HG02884 (cell line): ENCODE results near the gene ANKRD44.

Experiments used
- ATAC-seq: cut with Tn5 transposase; IDR thresholded peaks from one replicate; pipeline ENCODE4 v1.9.1; 2021; ENCODE audit warnings: mild to moderate bottlenecking, moderate library complexity; ENCODE audit not compliant: unreplicated experiment

ANKRD44 gene

DNA sequence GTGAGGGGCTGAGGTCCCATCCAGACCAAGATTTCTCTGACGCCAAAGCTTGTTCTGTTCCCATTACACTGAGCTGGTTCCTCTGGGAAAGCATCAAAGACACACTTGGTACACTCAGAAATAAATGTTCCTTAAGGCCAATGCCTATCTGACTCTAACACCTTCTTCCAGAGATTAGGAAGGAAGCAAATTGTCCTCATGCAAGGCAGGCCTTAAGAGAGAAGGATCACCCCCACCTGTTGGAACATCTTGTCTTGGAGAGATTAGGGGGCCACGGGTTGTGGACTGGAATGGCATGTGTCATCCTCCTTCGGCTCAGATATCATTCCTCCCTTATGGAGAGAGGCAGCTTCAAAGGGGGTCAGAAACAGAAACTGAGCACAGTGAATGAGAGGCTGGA, 100.2 kb downstream of the ANKRD44 start:
- ATAC-seq: no peak

- peak; percentile 39 for ATAC-seq
These were observed 100.7 kb downstream of the ANKRD44 start for GRCh38 chr2:197209742-197210408.

DNA sequence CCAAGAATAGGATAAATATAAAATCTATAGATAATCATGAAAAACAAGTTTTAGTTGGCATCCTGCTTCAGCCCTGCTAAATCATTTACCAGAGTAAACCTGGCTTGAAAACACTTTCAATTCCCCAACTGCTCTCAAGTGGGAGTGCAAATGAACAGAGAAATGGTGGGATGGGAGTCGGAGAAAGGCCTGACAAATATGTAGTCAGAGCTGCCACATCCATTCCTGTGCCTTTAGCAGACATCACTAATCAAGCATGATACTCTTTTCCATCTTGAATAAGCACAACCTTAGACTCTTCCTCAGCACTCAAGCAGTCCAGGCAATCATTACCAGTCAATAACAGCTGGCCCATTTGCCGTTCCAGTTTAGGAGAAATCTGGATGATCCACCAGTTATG, 101.3 kb downstream of the ANKRD44 start:
- ATAC-seq: no peak

GRCh38 chr2:197208841-197209240, 101.7 kb downstream of the ANKRD44 start:
- ATAC-seq: no peak

DNA sequence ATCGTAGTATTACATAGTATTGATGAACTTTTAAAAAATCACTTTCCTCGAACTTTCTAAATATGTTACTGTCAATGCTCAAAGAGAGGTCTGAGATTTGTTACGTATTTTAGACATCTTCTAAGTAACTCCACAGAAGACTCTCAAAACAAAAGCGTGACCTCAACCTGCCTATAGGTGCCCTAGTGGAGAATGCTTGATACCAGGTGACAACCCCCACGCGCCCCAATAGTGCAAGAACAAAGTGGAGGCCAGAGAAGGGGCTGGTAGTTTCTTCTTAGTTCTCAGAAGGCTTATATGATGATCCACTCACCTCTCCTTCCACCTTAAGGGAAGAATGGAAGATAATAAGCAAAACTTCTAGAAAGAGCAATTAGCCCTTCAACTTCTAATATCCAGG, 102.6 kb downstream of the ANKRD44 start:
- no peak for ATAC-seq

- ATAC-seq: no peak
These were observed 103.0 kb downstream of the ANKRD44 start for GRCh38 chr2:197207598-197207997.

- ATAC-seq: no peak
These were observed 103.5 kb downstream of the ANKRD44 start for GRCh38 chr2:197207106-197207505.

DNA sequence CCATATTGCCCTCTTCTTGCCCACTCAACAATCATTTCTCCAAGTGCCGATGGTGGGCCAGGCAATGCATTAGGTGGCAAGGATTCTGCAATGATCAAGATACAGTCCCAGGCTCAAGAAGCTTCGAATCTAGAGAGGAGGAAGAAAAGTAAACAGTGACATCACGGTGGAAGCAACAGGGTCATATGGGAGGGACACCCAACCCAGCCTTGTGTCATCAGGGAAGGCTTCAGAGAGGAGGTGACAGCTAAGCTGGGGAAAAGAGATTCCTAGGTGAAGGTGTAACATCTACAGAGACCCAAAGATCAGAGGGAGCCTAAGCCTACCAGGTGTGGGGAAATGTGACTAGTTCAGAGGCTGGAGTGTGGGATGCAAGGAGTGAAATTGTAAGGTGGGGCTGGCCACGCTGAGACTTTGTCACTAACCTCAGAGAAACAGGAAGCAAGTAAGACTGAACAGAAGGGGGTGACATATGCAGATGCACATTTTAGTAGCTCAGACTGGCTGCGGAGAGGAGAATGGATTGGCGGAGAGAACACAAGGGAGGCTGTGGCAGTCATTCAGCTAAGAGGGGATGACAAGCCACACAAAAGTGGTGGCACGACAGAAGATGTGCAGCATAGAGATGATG, 104.9 kb downstream of the ANKRD44 start:
- ATAC-seq: peak; percentile 65

GRCh38 chr2:197204519-197205250, 105.9 kb downstream of the ANKRD44 start:
- no peak for ATAC-seq

GRCh38 chr2:197201874-197202273, 108.7 kb downstream of the ANKRD44 start:
- ATAC-seq: no peak

DNA sequence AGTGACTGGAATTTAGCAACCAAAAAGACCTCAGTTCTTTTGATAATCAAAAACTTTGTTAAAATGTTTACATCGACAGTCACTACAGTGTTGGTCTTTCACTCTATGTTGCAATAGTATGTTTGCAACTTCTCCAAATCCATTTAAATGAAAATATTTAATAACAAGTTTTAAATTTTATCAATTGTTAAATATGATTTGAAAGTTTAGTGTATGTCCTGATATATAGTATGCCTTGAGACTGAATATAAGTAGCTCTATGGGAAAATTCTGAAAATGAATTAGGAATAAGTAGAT, 109.9 kb downstream of the ANKRD44 start:
- no peak for ATAC-seq

- ATAC-seq: no peak
These were observed 110.4 kb downstream of the ANKRD44 start for GRCh38 chr2:197200051-197200761.

DNA sequence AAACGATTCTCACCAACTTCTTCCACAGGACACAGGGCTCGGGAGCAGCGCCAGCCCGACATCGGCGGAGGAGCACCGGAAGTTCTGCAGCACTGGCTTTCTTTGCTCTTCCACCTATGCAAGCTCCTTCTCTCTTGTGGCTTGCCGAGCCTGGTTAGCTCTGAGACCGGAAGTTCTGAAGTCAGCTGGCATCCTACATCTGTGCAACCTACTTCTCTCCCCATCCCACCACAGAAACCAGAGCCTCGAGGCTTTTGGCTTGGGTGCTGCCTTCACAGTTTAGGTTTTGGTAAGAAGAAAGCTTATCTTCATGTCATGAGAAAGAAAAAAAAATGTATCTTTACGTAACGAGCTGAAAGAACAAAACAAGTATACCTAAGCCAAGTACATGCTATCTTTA, 111.7 kb downstream of the ANKRD44 start:
- peak; percentile 95 for ATAC-seq

GRCh38 chr2:197197895-197198311, 112.7 kb downstream of the ANKRD44 start:
- no peak for ATAC-seq

- ATAC-seq: no peak
These were observed 113.9 kb downstream of the ANKRD44 start for GRCh38 chr2:197196541-197197180.

DNA sequence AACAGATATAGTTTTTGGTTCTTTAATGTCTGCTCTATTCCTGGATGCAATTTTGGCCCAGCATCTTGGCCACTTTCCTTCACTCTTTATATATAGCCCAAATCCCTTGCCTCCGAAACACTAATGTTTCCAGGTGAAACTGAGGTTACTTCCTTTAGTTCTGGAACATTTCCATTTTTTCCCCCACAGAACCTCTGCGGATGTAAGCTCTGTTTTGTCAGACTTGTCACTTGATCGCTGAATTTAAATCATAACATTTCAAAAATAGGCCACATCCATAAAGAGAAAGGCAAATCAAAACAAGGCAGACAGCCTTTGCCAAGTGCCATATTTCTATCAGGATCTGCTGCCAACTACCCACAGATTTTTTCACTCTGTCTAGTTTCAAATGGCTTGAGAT, 115.1 kb downstream of the ANKRD44 start:
- ATAC-seq: no peak

GRCh38 chr2:197191940-197192322, 118.6 kb downstream of the ANKRD44 start:
- peak; percentile 59 for ATAC-seq

GRCh38 chr2:197191177-197191939, 119.2 kb downstream of the ANKRD44 start:
- ATAC-seq: peak; percentile 48

- ATAC-seq: no peak
These were observed 120.5 kb downstream of the ANKRD44 start for GRCh38 chr2:197190100-197190432.

DNA sequence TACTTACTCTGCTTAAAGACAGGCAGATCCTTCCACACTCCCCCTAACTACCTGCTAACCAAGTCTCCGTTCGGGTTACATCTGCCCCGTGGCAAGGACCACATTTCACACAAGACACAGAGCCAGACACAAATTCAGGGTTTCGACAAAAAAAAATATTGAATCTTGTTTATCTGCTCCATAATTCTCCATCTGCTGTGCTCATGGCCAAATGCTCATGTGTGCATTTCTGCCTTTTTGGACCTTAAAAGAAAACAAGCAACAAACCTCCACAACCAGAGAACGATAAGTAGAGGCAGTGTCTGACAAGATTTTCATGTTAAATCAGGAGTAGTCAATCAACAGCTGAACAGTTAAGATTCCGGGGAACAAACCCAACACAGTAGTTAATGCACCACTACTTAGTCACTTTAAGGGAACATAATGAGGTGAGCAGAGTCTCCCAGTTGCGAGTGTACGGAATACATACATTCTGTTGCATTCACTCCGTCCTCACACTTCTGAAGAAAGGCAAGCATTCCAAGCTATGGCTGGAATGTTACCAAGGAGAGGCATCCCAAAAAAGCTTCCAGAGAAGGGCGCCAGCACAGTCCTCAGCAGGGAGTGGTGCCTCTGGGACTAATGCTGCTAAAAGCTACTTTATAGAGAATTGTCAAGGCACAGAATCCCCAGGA, 121.0 kb downstream of the ANKRD44 start:
- ATAC-seq: no peak
